T-helper 17 cell (primary cell): ENCODE measurements around the gene ARMC12. TPM values are rescaled to one million over a fixed set of nuclear protein-coding genes. Genes with fewer than 3 reads are reported as not detected.
"Not testable (repeated sequence)": the region's sequence is repeated elsewhere in the genome, so short reads cannot be mapped to it uniquely, and the experiment has no call there.

Experiments used
- ATAC-seq: fragments of 150-1000 bp; cut with Tn5 transposase; 2 replicates; pipeline ENCODE4 v1.10.0; 2021; ENCODE audit warnings: mild to moderate bottlenecking, moderate library complexity
- DNase-seq, 3 donors: peaks; one replicate each; pipeline versions ENCODE4 v3.0.0 to v3.0.0-alpha.2; 2020 to 2021
- H3K9me3 ChIP-seq: one replicate; pipeline ENCODE4 v1.7.0; 2013; ENCODE audit warnings: low read length, mild to moderate bottlenecking; ENCODE audit not compliant: control insufficient read depth, poor library complexity, severe bottlenecking
- H3K27ac Mint-ChIP-seq: one replicate; pipeline ENCODE4 v1.8.0; 2022; ENCODE audit warnings: mild to moderate bottlenecking, moderate library complexity, mixed read lengths
- H3K27me3 Mint-ChIP-seq: one replicate; pipeline ENCODE4 v1.8.0; 2022; ENCODE audit warnings: mixed read lengths
- H3K36me3 Mint-ChIP-seq: one replicate; pipeline ENCODE4 v1.8.0; 2022; ENCODE audit warnings: low read depth, mixed read lengths
- H3K4me1 Mint-ChIP-seq: one replicate; pipeline ENCODE4 v1.8.0; 2022; ENCODE audit warnings: mild to moderate bottlenecking, mixed read lengths
- H3K4me3 Mint-ChIP-seq: one replicate; pipeline ENCODE4 v1.8.0; 2022; ENCODE audit warnings: mild to moderate bottlenecking, moderate library complexity, mixed read lengths
- total RNA-seq, 4 donors: library from RNA in 2 of 4; stranded (reverse) in 2 of 4; gene quantifications; one replicate each; pipeline ENCODE4 v1.2.3 and lab custom pipeline; 2022 to 2026

ARMC12 gene
- total RNA-seq, 2 donors from 2014 or later = 0.78 to 1.2 TPM

- Mint-ChIP-seq H3K4me3 (no peak overlapping the region), H3K36me3 (no peaks in the 10 kb centered on the region), H3K27ac (peak overlapping the region; percentile 67), H3K4me1 (peaks cover 47% of the 10 kb centered on the region), H3K27me3 (no peaks in the 10 kb centered on the region)
- no peak for DNase-seq
- H3K9me3 ChIP-seq = no peaks in the 10 kb centered on the region
- no peak for ATAC-seq
These were observed 3.2 kb upstream of the ARMC12 start for GRCh38 chr6:35733633-35734032.

DNA sequence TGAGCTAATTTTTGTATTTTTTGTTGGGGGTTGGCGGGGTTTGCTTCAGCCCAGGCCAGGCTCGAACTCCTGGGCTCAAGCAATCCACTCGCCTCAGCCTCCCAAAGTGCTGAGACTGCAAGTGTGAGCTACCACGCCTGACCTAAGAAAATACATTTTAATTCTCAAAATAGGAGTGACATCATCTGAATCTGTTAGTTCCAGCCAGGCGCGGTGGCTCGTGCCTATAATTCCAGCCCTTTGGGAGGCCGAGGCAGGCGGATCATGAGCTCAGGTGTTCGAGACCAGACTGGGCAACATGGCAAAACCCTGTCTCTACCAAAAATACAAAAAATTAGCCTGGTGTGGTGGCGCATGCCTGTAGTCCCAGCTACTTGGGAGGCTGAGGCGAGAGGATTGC, 2.5 kb upstream of the ARMC12 start:
- H3K36me3 Mint-ChIP-seq, H3K4me3 Mint-ChIP-seq, H3K9me3 ChIP-seq, H3K27me3 Mint-ChIP-seq, DNase-seq, ATAC-seq: not testable (repeated sequence)
- peaks cover 41% of the 10 kb centered on the region for H3K4me1 Mint-ChIP-seq
- H3K27ac Mint-ChIP-seq = peak overlapping the region; percentile 67

GRCh38 chr6:35735452-35735851, 1.4 kb upstream of the ARMC12 start:
- no peaks in the 10 kb centered on the region for H3K27me3 Mint-ChIP-seq
- ATAC-seq (no peak), DNase-seq (no peak)
- no peaks in the 10 kb centered on the region for H3K9me3 ChIP-seq
- H3K36me3 Mint-ChIP-seq = no peaks in the 10 kb centered on the region
- peaks cover 34% of the 10 kb centered on the region for H3K4me1 Mint-ChIP-seq
- no peak overlapping the region for H3K27ac Mint-ChIP-seq
- H3K4me3 Mint-ChIP-seq = no peak overlapping the region

GRCh38 chr6:35736253-35736894, 458 bp upstream of the ARMC12 start:
- Mint-ChIP-seq H3K4me3 (no peak overlapping the region), H3K4me1 (peaks cover 30% of the 10 kb centered on the region), H3K27ac (peak overlapping the region; percentile 83), H3K36me3 (no peaks in the 10 kb centered on the region), H3K27me3 (no peaks in the 10 kb centered on the region)
- ATAC-seq (peak; percentile 29), DNase-seq (peak; percentile 65 to 85 (median 71))
- no peaks in the 10 kb centered on the region for H3K9me3 ChIP-seq

DNA sequence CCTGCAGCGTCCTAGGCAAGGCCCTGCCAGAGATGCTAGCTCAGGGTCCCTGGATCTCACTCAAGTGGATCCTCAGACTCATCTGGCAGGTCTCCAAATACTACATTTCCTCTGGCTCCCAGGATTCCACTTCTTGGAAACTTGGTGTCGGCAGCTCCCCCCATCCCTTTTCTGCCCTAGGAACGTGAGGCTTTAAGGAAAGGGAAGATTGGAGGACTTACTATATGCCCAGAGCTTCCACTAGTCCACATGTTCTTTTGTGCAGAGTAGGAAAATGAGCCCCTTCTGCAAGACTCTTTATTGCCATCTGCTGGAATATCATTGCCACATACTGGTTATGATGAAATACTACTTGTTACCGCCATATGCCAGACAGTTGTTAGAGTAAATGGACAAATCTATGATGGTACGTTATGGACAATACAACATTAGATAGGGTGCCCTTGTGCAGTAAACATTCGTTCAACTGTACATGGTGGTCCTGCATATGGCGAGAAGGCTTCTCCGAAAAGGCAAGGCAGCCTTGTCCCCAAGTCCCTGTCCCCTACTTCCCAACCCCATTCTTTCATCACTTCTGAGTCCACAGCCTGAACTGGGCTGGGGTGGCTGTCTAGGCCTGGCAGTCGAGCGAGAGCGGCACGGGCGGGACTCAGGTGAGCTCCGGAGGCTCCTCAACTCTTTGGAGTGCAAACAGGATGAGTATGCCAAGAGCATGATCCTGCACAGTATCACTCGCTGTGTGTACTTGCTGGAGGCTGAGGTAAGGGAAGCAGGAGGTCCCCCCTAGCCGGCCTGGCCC, 780 bp downstream of the ARMC12 start:
- no peak for DNase-seq
- no peaks in the 10 kb centered on the region for H3K36me3 Mint-ChIP-seq
- peak overlapping the region; percentile 77 for H3K4me3 Mint-ChIP-seq
- peak overlapping the region; percentile 83 for H3K27ac Mint-ChIP-seq
- H3K27me3 Mint-ChIP-seq = no peaks in the 10 kb centered on the region
- H3K4me1 Mint-ChIP-seq = peaks cover 24% of the 10 kb centered on the region
- H3K9me3 ChIP-seq = no peaks in the 10 kb centered on the region
- peak; percentile 81 for ATAC-seq

DNA sequence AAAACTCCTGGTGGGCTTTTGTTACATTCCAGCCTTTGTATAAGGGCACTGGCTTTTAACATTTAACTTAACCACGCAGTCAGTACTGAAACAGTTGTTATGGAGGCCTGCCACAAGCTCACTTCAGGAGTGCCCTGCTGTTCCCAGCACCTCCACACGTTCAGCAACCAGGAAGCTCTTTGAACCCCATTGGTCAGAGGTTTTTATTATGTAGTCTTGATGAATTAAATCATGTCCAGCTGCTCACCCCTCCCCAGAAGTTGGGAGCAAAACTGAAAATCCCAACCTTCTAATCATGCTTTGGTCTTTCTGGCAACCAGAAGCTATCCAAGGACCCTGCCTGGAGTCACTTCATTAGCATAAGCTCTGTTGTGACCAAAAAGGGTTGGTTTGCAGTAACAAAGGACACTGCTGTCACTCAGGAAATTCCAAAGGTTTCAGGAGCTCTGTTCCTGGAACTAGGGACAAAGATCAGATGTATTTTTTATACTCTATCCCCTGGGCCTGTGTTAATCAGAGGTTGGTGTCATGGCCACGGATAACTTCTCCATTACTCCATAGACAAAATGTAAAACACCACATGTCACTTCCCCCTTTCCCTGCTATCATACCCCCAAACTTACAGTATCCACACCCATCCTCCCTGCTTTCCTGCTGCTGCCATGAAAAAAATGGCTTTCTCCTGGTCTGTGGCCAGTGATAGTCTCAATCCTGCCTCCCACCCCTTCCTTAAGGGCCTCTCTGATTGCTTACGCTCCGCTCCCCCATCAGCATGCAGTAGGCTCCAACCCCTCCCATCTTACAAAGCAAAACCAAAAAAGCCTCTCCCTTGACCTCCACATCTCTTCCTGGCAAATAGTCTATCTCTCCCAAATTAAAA, 3.1 kb downstream of the ARMC12 start:
- no peaks in the 10 kb centered on the region for H3K9me3 ChIP-seq
- no peak for DNase-seq
- H3K36me3 Mint-ChIP-seq = no peaks in the 10 kb centered on the region
- peaks cover 15% of the 10 kb centered on the region for H3K4me1 Mint-ChIP-seq
- H3K27ac Mint-ChIP-seq = no peak overlapping the region
- no peak for ATAC-seq
- H3K4me3 Mint-ChIP-seq = no peak overlapping the region
- no peaks in the 10 kb centered on the region for H3K27me3 Mint-ChIP-seq

DNA sequence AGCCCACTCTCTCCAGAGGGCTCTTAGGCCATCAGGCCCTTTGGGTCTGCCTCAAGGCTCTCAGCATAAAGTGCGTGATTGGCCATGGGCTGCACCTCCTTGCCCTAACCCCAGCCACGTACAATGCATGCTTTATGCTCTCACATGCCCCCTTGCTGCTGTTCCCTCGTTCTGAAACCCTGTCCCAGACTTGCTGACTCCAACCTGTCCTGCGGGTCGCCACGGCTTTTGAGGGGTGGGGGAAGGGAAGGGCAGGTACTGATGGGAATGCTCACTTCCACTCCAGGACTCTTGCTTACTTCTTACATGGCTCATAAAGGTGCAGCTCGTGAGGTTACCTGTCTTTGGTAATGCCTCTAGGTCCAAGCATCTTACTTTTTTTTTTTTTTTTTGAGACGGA, 6.0 kb downstream of the ARMC12 start:
- Mint-ChIP-seq H3K27me3 (peaks cover 6% of the 10 kb centered on the region), H3K36me3 (no peaks in the 10 kb centered on the region), H3K4me3 (no peak overlapping the region), H3K27ac (no peak overlapping the region), H3K4me1 (peaks cover 3% of the 10 kb centered on the region)
- no peaks in the 10 kb centered on the region for H3K9me3 ChIP-seq
- no peak for ATAC-seq
- DNase-seq = no peak

GRCh38 chr6:35745509-35745908, 8.7 kb downstream of the ARMC12 start:
- no peaks in the 10 kb centered on the region for H3K9me3 ChIP-seq
- Mint-ChIP-seq H3K36me3 (no peaks in the 10 kb centered on the region), H3K27ac (no peak overlapping the region), H3K4me3 (no peak overlapping the region), H3K27me3 (peaks cover 6% of the 10 kb centered on the region), H3K4me1 (no peaks in the 10 kb centered on the region)
- no peak for DNase-seq
- ATAC-seq = no peak

- Mint-ChIP-seq H3K4me3 (no peak overlapping the region), H3K36me3 (no peaks in the 10 kb centered on the region), H3K27me3 (peaks cover 6% of the 10 kb centered on the region), H3K27ac (no peak overlapping the region), H3K4me1 (no peaks in the 10 kb centered on the region)
- H3K9me3 ChIP-seq = no peaks in the 10 kb centered on the region
- DNase-seq (no peak), ATAC-seq (no peak)
These were observed 9.7 kb downstream of the ARMC12 start for GRCh38 chr6:35746516-35746915.

DNA sequence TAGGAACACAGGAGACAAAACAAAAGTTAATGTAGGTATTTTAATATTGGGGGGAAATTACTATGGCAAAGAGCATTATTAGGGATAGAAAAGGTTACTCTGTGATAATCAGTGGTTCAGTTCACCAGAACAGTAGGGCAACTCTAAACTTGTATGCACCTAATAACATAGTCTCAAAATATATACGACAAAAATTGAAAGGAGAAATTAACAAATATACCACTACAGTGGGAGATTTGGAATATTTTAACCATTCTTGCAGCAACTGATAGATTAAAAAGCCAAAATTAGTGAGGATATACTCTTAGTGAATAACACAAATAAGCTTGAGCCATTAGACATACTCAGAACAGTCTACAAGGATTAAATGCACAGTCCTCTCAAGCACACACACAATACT, 11.0 kb downstream of the ARMC12 start:
- H3K4me3 Mint-ChIP-seq = no peak overlapping the region
- no peak overlapping the region for H3K27ac Mint-ChIP-seq
- no peak for DNase-seq
- H3K27me3 Mint-ChIP-seq = peaks cover 6% of the 10 kb centered on the region
- no peak for ATAC-seq
- no peaks in the 10 kb centered on the region for H3K4me1 Mint-ChIP-seq
- H3K9me3 ChIP-seq = no peaks in the 10 kb centered on the region
- H3K36me3 Mint-ChIP-seq = no peaks in the 10 kb centered on the region

GRCh38 chr6:35750557-35750956, 13.7 kb downstream of the ARMC12 start:
- H3K27ac Mint-ChIP-seq = no peak overlapping the region
- DNase-seq (no peak), ATAC-seq (no peak)
- no peaks in the 10 kb centered on the region for H3K36me3 Mint-ChIP-seq
- H3K4me1 Mint-ChIP-seq = no peaks in the 10 kb centered on the region
- peaks cover 6% of the 10 kb centered on the region for H3K27me3 Mint-ChIP-seq
- H3K4me3 Mint-ChIP-seq = no peak overlapping the region
- H3K9me3 ChIP-seq = no peaks in the 10 kb centered on the region

GRCh38 chr6:35751594-35751993, 14.8 kb downstream of the ARMC12 start:
- H3K27ac Mint-ChIP-seq = no peak overlapping the region
- no peak for ATAC-seq
- no peaks in the 10 kb centered on the region for H3K4me1 Mint-ChIP-seq
- no peaks in the 10 kb centered on the region for H3K36me3 Mint-ChIP-seq
- H3K27me3 Mint-ChIP-seq = no peaks in the 10 kb centered on the region
- H3K4me3 Mint-ChIP-seq = no peak overlapping the region
- H3K9me3 ChIP-seq = no peaks in the 10 kb centered on the region
- DNase-seq = no peak

DNA sequence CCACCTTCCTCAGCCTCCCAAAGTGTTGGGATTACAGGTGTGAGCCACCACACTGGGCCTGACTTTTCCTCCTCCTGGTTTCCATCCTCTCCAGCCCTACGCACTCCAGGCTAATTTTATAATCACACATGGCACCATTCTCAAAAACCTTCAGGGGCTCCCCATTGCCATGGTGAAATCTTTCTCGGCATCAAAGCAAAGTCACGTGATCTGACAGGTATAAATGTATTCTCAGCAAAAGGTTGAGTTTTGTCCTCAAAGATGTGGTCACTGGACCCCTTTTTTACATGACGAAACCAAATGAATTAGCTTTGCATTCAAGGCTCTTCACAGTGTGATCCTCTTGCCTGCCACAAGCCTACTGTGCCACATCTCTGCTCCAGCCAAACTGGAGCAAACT, 15.5 kb downstream of the ARMC12 start:
- H3K9me3 ChIP-seq = no peaks in the 10 kb centered on the region
- no peaks in the 10 kb centered on the region for H3K27me3 Mint-ChIP-seq
- ATAC-seq (no peak), DNase-seq (no peak)
- H3K36me3 Mint-ChIP-seq = no peaks in the 10 kb centered on the region
- H3K27ac Mint-ChIP-seq = no peak overlapping the region
- H3K4me3 Mint-ChIP-seq = no peak overlapping the region
- H3K4me1 Mint-ChIP-seq = no peaks in the 10 kb centered on the region
